ENCODE results near the gene FAM13B. TPM values are rescaled to one million over a fixed set of nuclear protein-coding genes. Genes with fewer than 3 reads are reported as not detected.
A peak's percentile ranks its signal among the peaks of the same experiment; 100 is the strongest.

FAM13B gene
- total and polyA plus RNA-seq, 9 of the 15 experiments (the other 6 are each of a cell fraction or from before 2014, with no cell fraction given) = 2.3 to 21.6 (median 14.1) TPM

DNA sequence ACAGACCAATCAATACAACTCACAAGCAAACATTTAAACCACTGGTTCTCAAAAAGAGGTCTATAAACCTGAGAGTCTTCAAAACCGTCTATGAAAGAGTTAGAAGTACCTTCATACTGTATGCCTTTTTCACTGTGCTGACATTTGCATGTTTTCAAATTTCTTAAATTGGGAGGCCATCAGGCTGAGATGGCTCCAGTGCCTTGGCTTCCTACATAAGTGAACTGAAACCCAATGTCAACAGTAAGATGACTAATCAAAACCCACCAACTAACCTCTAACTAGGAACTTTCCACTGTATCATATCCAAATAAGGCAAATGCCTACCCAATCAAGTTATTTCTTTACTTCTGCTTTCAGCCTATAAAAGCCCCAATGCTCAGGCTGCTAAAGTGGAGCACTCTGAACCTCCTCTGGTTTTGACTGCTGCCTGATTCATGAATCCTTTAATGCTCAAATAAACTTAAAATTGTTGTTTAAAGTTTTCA, 35.1 kb downstream of the FAM13B start (continued):
- no peak for TF ChIP-seq HCFC1 (IDR thresholded peaks at IDR 0.05; ENCODE audit: low read depth, low read length)
- no peak for TF ChIP-seq FOXA1 (IDR thresholded peaks at IDR 0.05; ENCODE audit: borderline replicate concordance)
- TF ChIP-seq GTF3C2 (IDR thresholded peaks at IDR 0.05; ENCODE audit: borderline replicate concordance, extremely low read depth, insufficient read length) = no peak
- no peak for TF ChIP-seq MCM5 (IDR thresholded peaks at IDR 0.05; ENCODE audit: low read depth)
- peak; percentile 89 to 99 for TF ChIP-seq SRF (CRISPR knock-in tag; IDR thresholded peaks at IDR 0.05)
- no peak for TF ChIP-seq TEAD2 (tag; IDR thresholded peaks at IDR 0.05)
- no peak for TF ChIP-seq JUN (IDR thresholded peaks at IDR 0.05; ENCODE audit: borderline replicate concordance, low read depth, low read length)
- TF ChIP-seq JUN (CRISPR knock-in tag; IDR thresholded peaks at IDR 0.05; ENCODE audit: borderline replicate concordance) = no peak
- TF ChIP-seq, protein P1, sequence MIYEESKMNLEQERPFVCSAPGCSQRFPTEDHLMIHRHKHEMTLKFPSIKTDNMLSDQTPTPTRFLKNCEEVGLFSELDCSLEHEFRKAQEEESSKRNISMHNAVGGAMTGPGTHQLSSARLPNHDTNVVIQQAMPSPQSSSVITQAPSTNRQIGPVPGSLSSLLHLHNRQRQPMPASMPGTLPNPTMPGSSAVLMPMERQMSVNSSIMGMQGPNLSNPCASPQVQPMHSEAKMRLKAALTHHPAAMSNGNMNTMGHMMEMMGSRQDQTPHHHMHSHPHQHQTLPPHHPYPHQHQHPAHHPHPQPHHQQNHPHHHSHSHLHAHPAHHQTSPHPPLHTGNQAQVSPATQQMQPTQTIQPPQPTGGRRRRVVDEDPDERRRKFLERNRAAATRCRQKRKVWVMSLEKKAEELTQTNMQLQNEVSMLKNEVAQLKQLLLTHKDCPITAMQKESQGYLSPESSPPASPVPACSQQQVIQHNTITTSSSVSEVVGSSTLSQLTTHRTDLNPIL (CRISPR knock-in tag; IDR thresholded peaks at IDR 0.05) = no peak
- TF ChIP-seq, protein P2, sequence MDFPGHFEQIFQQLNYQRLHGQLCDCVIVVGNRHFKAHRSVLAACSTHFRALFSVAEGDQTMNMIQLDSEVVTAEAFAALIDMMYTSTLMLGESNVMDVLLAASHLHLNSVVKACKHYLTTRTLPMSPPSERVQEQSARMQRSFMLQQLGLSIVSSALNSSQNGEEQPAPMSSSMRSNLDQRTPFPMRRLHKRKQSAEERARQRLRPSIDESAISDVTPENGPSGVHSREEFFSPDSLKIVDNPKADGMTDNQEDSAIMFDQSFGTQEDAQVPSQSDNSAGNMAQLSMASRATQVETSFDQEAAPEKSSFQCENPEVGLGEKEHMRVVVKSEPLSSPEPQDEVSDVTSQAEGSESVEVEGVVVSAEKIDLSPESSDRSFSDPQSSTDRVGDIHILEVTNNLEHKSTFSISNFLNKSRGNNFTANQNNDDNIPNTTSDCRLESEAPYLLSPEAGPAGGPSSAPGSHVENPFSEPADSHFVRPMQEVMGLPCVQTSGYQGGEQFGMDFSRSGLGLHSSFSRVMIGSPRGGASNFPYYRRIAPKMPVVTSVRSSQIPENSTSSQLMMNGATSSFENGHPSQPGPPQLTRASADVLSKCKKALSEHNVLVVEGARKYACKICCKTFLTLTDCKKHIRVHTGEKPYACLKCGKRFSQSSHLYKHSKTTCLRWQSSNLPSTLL (IDR thresholded peaks at IDR 0.05) = no peak
- TF ChIP-seq ELF2 (CRISPR knock-in tag; IDR thresholded peaks at IDR 0.05) = no peak
